HFFc6 (cell line): ENCODE measurements around the gene ZNF574. TPM values are rescaled to one million over a fixed set of nuclear protein-coding genes. Genes with fewer than 3 reads are reported as not detected.

ENCODE experiments used
- DNase-seq: peaks from one replicate; pipeline ENCODE4 v3.0.0-alpha.2; 2018
- H3K27ac Mint-ChIP-seq: 2 replicates; pipeline ENCODE4 v1.8.0; 2020; ENCODE audit warnings: mild to moderate bottlenecking, mixed read lengths
- H3K27me3 Mint-ChIP-seq: 2 replicates; pipeline ENCODE4 v1.8.0; 2021; ENCODE audit warnings: mild to moderate bottlenecking, moderate library complexity, mixed read lengths; ENCODE audit not compliant: insufficient read depth
- H3K36me3 Mint-ChIP-seq: 2 replicates; pipeline ENCODE4 v1.8.0; 2021; ENCODE audit warnings: low read depth, mixed read lengths
- H3K4me1 Mint-ChIP-seq: 2 replicates; pipeline ENCODE4 v1.8.0; 2020; ENCODE audit warnings: low read depth, mixed read lengths
- H3K4me3 Mint-ChIP-seq: 2 replicates; pipeline ENCODE4 v1.8.0; 2020; ENCODE audit warnings: mild to moderate bottlenecking, moderate library complexity, mixed read lengths
- H3K9me3 Mint-ChIP-seq: 2 replicates; pipeline ENCODE4 v1.8.0; 2020; ENCODE audit warnings: mild to moderate bottlenecking, mixed read lengths
- total RNA-seq, 6 experiments: library from RNA; stranded (reverse); fragmentation: NEBNext Ultra II Directional; extraction: Animal tissue kit (Norgen Biotek cat#: 25700); gene quantifications; 2 replicates in 1 of 6; 3 replicates in 5 of 6; pipeline ENCODE4 v1.2.3, GENCODE V29; 2021
- TF ChIP-seq, protein P1 (sequence below): fragments of 200-600 bp; sonication (generic); IDR thresholded peaks from 2 replicates; pipeline ENCODE4 v1.5.0; 2021; ENCODE audit warnings: antibody characterized with exemption, mild to moderate bottlenecking

The ZNF574 gene
- total RNA-seq, 6 experiments from 2014 or later, result 14.0 to 16.5 (median 15.1) TPM

DNA sequence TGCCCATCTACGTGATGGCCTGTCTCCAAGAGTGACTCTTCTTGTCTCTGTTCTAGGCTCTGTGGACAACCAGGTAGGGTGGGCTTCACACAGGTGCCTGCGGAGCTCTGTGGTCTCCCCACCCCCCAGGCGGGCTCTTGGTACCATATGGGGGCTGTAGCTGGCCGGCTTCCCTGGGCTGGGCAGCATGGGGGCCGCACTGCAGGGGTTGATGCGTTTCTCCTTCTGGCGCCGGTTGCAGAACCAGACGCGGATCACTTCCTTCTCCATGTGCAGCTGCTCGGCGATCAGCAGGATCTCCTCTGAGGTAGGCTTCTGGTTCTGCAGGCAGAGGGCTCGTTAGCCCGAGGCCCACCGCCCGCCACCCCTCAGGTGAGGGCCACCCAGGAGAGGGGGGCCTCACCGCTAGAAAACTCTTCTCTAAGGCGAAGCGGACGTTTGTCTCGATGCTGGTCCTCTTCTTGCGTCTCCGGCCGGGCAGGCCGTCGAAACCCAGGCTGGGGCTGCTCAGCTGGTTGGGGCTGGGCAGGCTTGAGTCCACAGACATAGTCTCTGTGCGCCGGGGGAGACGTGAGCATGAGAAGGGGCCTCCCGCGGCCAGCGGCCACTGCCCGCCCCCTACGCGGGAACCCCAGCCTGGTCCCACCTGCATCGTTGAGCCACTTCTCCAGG lies 19.3 kb downstream of the ZNF574 start:
- H3K27me3 Mint-ChIP-seq, result no peaks in the 10 kb centered on the region; the same call in 1 of the 2 replicates
- H3K4me1 Mint-ChIP-seq, result peaks cover 10% of the 10 kb centered on the region
- no peak overlapping the region for H3K27ac Mint-ChIP-seq
- DNase-seq, result no peak
- H3K36me3 Mint-ChIP-seq, result peaks cover 6% of the 10 kb centered on the region
- no peak overlapping the region for H3K4me3 Mint-ChIP-seq
- TF ChIP-seq, protein P1, sequence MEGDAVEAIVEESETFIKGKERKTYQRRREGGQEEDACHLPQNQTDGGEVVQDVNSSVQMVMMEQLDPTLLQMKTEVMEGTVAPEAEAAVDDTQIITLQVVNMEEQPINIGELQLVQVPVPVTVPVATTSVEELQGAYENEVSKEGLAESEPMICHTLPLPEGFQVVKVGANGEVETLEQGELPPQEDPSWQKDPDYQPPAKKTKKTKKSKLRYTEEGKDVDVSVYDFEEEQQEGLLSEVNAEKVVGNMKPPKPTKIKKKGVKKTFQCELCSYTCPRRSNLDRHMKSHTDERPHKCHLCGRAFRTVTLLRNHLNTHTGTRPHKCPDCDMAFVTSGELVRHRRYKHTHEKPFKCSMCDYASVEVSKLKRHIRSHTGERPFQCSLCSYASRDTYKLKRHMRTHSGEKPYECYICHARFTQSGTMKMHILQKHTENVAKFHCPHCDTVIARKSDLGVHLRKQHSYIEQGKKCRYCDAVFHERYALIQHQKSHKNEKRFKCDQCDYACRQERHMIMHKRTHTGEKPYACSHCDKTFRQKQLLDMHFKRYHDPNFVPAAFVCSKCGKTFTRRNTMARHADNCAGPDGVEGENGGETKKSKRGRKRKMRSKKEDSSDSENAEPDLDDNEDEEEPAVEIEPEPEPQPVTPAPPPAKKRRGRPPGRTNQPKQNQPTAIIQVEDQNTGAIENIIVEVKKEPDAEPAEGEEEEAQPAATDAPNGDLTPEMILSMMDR, result no peak
- no peaks in the 10 kb centered on the region for H3K9me3 Mint-ChIP-seq

DNA sequence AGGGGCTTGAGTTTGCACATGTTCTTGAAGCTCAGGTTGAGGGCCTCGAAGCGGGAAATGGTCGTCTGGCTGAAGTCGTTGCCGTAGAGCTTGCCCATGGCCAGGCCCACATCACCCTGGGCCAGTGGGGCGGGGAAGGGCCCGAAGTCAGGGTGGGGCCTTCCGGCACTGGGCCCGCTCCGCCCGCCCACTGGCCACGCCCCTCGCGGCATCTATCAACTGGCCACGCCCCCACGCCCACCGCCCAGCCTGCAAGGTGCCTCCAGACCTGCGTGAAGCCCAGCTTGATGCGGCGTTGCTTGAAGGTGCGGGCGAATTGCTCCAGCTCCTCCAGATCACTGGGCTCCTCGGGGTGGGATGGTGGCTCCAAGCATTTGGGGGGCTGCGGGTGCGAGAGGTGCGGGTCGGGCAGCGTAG lies 19.9 kb downstream of the ZNF574 start:
- H3K4me3 Mint-ChIP-seq, result no peak overlapping the region
- H3K27me3 Mint-ChIP-seq, result no peaks in the 10 kb centered on the region; the same call in 1 of the 2 replicates
- DNase-seq, result no peak
- TF ChIP-seq, protein P1, result no peak
- no peaks in the 10 kb centered on the region for H3K9me3 Mint-ChIP-seq
- H3K27ac Mint-ChIP-seq, result no peak overlapping the region
- H3K4me1 Mint-ChIP-seq, result peaks cover 10% of the 10 kb centered on the region
- peaks cover 6% of the 10 kb centered on the region for H3K36me3 Mint-ChIP-seq

DNA sequence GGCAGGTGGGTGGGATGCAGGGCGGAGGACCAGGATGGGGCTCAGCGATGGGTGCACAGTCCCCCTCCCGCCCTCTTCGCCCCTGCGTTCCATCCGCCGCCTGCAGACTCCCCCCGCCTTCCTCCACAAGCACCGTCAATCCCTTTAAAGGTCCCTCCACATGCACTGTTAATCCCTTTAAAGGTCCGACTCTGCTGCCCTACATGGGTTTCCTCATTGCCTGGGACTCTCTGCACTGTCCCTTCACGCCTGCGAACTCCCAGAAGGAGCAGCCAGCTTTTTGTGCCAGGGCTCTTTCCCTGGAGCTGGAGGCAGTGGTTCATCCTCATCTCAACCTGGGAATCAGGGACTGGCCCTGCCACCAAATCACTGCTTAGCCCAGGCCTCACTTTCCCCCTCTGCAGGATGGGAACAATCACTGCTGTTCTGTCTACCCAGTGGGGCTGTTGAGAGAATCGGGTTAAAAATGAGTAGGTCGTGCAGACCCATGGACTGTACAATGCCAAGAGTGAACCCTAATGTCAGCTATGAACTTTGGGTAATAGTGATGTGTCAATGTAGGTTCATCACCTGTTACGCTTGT lies 20.4 kb downstream of the ZNF574 start:
- no peaks in the 10 kb centered on the region; the same call in 1 of the 2 replicates for H3K27me3 Mint-ChIP-seq
- H3K36me3 Mint-ChIP-seq, result peaks cover 6% of the 10 kb centered on the region
- DNase-seq, result no peak
- peaks cover 10% of the 10 kb centered on the region for H3K4me1 Mint-ChIP-seq
- H3K27ac Mint-ChIP-seq, result no peak overlapping the region
- H3K9me3 Mint-ChIP-seq, result no peaks in the 10 kb centered on the region
- TF ChIP-seq, protein P1, result no peak
- no peak overlapping the region for H3K4me3 Mint-ChIP-seq

DNA sequence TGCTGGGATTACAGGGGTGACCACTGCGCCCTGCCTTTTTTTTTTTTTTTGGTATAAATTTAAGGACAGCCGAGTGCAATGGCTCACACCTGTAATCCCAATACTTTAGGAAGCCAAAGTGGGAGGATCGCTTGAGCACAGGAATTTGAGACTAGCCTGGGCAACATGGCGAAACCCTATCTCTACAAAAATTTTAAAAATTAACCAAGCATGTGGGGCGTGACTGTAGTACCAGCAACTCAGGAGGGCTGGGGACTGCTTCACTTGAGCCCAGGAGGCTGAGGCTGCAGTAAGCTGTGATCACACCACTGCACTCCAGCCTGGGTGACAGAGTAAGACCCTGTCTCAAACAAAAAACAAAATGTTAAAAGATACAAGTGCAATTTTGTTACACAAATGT lies 21.5 kb downstream of the ZNF574 start:
- TF ChIP-seq, protein P1, result no peak
- peaks cover 1% of the 10 kb centered on the region for H3K4me1 Mint-ChIP-seq
- no peaks in the 10 kb centered on the region; the same call in 1 of the 2 replicates for H3K27me3 Mint-ChIP-seq
- peaks cover 6% of the 10 kb centered on the region for H3K36me3 Mint-ChIP-seq
- no peak overlapping the region for H3K4me3 Mint-ChIP-seq
- DNase-seq, result no peak
- no peak overlapping the region for H3K27ac Mint-ChIP-seq
- no peaks in the 10 kb centered on the region for H3K9me3 Mint-ChIP-seq

DNA sequence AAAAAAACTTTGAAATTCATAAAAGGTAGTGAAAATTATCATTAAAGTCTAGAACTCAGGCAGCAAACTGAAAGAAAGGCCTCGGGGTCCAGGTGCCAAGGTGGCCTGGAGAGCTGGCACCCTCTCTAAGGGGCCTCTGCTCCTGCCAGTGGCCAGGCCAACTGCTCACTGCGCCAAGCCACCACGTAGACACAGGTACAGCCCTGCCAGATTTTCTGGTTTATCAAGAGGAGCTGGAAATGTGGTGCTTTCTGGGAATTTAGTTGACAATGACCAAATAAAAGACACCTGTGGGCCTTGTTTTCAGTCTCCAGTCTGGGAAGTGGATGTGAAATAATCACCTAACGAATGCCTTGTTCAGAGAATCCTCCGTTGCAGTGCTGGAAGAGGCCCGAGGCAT lies 22.8 kb downstream of the ZNF574 start:
- no peak for DNase-seq
- Mint-ChIP-seq H3K4me3 (no peak overlapping the region), H3K27me3 (no peaks in the 10 kb centered on the region; the same call in 1 of the 2 replicates), H3K9me3 (no peaks in the 10 kb centered on the region), H3K27ac (no peak overlapping the region), H3K4me1 (peaks cover 8% of the 10 kb centered on the region), H3K36me3 (peaks cover 6% of the 10 kb centered on the region)
- TF ChIP-seq, protein P1, result no peak
